Kidney tubule cell (primary cell): ENCODE results near the gene CDH4.

Source experiments
- DNase-seq: peaks from one replicate; pipeline ENCODE4 v3.0.0-alpha.2; 2018; ENCODE audit warnings: low spot score

The CDH4 gene

DNA sequence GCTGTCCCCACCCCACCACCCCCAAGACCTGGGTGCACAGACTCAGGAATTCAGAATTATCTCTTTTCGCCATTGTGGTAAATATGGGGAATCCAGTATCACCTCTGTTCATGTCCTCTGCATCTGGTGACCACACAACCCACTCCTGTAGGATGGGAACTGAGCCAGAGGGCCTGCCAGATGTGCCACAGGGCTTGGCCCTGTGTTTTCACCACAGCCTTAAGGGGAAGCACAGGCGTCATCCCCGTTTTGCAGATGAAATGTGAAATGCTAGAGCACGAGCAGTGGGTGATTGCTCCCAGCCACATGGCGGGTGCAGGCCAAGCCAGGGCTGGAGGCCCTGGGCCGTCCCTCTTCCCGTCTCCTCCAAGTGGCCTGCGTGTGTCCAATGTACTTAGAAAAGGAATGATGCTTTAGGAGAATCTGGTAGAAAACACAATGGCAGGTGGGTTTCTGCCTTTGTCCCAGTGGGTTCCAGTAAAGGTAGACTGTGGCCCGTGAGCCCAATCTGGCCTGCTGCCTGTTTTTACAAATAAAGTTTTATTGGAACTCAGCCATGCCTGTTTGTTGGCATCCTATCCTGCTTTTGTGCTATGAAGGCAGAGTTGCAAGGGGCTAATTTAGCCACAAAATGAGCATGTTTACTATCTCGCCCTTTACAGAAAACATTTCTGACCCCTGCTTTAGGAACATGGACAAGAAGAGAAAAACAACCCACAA lies 309.2 kb downstream of the CDH4 start:
- DNase-seq = no peak

DNA sequence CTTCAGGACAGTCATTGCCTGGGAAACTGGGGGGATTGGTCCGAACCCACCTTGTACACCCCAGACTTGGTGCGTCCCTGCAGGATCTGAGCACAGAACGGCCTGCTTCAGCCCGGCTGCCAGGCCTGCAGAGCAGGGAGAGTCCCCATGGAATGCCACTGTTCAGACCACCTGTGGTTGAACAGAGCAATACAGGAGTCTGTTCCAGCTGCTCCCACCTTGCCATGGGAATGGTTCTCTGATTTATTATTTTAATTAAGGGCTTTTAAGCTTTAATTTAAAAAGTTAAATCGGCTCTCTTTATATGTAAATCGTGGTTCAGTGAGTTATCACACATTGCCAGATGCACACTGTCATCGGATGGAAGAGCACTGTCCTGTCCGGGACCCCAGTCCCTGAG lies 310.4 kb downstream of the CDH4 start:
- no peak for DNase-seq

- no peak for DNase-seq
Observed at GRCh38 chr20:61562897-61563504, 310.9 kb downstream of the CDH4 start.

DNA sequence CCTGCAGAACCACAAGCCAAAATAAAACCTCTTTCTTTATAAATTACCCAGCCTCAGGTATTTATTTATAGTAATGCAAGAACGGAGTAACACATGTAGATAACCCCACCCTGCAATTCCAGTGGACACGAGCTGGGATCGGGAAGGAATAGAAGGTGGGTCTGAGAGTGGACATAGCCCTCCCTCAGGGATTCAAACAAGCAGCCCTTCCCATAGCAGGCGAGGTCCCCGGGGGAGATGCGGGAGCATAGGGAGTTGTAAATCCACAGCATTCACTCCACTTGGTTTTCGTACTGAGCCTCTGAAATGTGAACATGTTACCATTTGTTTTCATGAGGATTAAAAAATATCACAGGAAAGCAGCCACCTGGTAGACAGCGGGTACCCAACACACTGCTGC lies 312.6 kb downstream of the CDH4 start:
- no peak for DNase-seq

DNA sequence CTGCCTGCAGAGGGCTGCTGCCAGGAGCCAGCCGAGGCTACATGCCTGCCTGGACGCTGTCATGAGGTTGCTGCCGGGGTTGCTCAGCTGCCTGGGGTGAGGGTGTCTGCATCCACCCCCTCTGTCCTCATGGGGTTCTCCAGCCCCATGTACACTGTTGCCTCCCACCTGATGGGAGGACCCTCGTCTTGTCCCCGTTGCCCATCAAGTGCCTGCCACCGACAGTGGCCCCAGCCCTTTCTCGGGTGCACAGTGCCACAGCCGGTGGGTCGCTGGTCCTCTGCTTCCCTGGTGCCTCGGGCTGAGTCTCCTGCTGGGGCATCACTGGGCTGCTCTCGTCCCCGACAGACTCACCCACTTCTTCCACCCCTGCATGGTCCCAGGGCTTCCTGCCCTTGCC lies 313.7 kb downstream of the CDH4 start:
- DNase-seq = no peak

DNA sequence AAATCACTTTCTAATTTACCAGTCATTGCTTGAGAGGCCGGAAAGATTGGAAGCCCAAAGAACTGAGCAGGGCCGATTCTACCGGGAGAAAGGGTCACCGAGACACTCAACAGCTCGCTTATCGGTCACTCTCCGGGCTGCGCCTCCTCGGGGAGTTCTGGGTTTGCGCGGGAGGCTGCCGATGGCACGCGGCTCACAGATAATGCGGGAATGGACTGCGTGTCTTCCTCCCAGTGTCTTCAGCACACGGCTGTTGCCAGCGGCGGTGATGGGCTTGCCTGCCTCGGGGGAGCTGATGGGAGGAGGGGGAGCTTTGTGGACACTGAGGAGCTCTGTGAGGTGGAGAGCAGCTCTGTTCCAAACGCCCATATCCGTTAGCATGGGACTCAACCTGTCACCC lies 314.6 kb downstream of the CDH4 start:
- no peak for DNase-seq

DNA sequence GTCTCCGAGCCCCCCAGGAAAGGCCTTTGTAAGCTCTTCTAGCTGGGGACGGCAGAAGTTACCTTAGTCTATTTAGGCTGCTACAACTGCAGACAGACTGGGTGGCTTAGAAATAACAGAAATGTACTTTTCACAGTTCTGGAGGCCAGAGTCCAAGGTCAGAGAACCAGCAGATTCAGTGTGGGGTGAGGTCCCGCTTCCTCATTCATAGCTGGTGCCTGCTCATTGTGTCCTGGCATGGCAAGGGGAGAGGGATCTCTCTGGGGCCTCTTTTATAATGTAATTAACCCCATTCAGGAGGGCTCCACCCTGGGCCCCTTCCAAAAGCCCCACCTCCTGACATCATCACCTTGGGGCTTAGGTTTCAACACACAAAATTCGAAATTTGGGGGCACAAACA lies 315.1 kb downstream of the CDH4 start:
- DNase-seq = no peak

GRCh38 chr20:61569825-61570224 lies 317.8 kb downstream of the CDH4 start:
- DNase-seq = peak; percentile 48

DNA sequence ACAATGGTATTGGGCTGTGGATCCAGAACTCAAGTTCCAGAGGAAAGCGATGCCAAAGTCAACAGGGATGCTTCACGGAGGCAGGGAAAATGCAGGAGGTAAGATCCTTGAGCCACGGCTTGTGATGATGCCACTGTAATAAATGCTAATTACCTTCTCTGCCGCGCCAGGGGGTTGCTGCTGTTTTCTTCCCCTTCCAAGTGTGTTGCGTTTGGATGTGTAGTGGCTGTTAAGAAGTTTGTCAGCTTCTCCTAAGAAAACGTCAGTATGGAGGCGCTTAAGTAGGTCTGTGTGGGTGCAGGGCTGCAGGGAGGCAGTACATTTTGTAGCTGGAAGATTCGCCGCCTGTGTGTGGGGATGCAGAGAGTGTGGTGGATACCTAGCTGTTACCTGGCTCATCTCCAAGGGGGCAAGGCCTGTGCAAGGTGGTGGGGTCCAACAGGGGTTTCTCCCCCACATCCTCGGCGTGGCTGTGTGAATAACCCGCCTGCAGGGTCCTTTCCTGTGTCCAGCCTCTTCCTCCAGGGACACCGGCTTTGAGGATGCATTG lies 318.7 kb downstream of the CDH4 start:
- DNase-seq = no peak

GRCh38 chr20:61571221-61571620 lies 319.2 kb downstream of the CDH4 start:
- DNase-seq = no peak

DNA sequence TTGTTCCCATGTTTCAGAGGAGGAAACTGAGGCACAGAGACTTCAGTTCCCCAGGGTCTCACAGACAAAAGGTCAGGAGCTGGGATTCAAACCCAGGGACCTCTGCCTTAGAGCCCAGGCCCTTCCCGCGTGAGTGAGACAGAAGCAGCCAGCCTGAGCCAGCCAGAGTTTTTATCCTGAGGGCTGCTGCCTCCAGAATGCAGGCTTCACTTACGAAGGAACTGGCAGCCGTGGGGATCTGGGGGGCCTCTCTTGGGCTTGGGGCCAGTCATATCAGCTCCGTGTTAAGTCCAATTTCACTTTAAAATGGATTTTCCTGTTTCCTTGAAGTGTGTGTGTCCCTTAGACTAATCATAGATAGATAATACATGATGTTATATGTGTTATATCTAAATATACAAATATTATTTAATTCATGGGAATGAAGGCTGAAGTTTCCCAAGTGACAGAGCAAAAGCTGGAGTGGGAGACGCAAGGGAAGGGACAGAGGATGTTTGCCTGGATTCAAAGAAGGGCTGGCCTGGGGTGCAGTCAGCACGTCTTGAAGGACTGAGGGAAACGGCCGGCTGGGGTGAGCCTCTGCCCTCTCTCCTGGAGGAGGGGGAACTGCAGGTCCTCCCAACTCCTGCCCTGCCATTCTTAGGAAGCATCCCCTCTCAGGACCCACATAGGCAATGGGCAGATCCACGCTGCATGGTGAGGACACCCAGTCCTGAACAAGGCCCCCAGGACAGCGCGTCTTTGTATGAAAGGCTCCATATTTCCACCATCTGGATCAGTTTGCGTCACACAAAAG lies 320.1 kb downstream of the CDH4 start:
- no peak for DNase-seq

- no peak for DNase-seq
Observed at GRCh38 chr20:61572789-61573188, 320.7 kb downstream of the CDH4 start.

DNA sequence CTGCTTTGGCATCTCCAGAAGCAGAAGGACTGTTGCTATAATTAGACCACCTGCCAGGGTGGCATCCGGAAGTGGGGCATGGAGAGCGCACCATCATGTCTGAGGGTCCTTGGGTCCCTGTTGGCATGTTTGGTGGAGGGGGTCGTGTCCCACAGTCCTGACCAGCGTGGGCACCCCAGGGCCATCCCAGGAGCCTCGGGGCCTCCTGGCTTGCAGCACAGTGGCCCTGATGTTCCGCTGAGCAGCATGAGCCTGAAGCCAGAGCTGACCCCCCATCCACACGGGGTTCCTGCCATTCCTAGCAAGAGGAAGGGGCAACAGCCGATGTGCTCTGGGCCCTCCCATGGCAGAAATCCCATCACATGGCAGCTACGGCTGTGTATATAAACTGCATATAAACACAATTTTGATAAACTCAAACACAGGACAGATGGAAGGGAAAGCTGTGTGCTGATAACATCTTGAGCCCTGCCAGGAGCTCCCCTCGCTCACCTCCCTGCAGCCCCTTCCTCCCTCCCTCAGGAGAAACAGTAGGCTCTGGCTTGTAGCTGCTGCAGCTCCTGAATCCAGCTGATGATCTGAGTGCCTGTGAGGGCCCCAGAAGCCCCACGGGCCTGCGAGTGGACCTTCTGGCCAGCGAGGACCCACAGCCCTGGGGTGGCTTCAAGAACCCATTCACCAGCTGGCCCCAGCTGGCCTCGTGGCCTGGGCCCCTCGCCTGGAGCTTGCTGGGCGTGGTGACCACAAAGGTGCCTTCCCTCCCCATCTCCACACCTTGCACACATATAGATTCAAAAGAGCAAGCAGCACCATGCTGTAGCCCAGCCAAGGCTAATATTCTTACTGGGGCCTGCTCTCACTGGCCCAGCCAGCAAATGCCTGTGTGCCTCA lies 321.6 kb downstream of the CDH4 start:
- no peak for DNase-seq

GRCh38 chr20:61575151-61575937 lies 323.3 kb downstream of the CDH4 start:
- no peak for DNase-seq

DNA sequence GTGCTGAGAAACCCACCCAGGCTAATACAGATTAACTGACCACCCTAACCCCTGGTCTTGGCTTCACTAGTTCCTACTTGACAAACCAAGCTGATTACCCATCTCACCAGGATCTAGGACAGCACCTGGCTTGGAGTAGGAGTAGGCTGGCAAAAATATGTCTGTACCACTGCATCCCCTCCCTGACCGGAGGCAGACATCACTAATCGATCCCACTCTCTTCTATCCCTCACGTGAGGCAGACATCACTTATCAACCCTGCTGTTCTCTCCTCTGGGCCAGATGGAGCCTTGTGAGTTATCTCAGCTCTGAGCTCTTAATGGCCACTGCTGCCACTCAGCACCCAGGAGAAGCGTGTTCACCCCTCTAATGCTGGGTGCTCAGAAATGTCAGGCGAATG lies 324.3 kb downstream of the CDH4 start:
- no peak for DNase-seq

- DNase-seq = no peak
Observed at GRCh38 chr20:61577065-61577464, 325.0 kb downstream of the CDH4 start.

- DNase-seq = no peak
Observed at GRCh38 chr20:61579908-61580307, 327.8 kb downstream of the CDH4 start.

GRCh38 chr20:61580958-61581824 lies 329.1 kb downstream of the CDH4 start:
- DNase-seq = no peak

- DNase-seq = no peak
Observed at GRCh38 chr20:61581825-61582188, 329.7 kb downstream of the CDH4 start.
